ENCODE results near the gene LRP1B.

The LRP1B gene

GRCh38 chr2:140808211-140808610, 1322.6 kb downstream of the LRP1B start:
- TF ChIP-seq REST (IDR thresholded peaks at IDR 0.05; ENCODE audit: insufficient read depth in 1 of 2, low read depth in 2 of 2, low read length in 2 of 2) (no peak), TAF1 (IDR thresholded peaks at IDR 0.05; ENCODE audit: borderline replicate concordance, insufficient read depth, low read length) (no peak), POLR2AphosphoS5 (IDR thresholded peaks at IDR 0.05; ENCODE audit: low read depth, low read length) (no peak), FOXP2 (optimal IDR thresholded peaks at IDR 0.05; ENCODE audit: borderline replicate concordance, extremely low read depth, extremely low read length, insufficient read depth) (no peak), SIN3A (IDR thresholded peaks at IDR 0.05; ENCODE audit: borderline replicate concordance, insufficient read depth, low read length) (no peak)

- TF ChIP-seq TAF1 (IDR thresholded peaks at IDR 0.05; ENCODE audit: borderline replicate concordance, insufficient read depth, low read length) (no peak), POLR2AphosphoS5 (IDR thresholded peaks at IDR 0.05; ENCODE audit: low read depth, low read length) (no peak), SIN3A (IDR thresholded peaks at IDR 0.05; ENCODE audit: borderline replicate concordance, insufficient read depth, low read length) (no peak), REST (IDR thresholded peaks at IDR 0.05; ENCODE audit: insufficient read depth in 1 of 2, low read depth in 2 of 2, low read length in 2 of 2) (no peak), FOXP2 (optimal IDR thresholded peaks at IDR 0.05; ENCODE audit: borderline replicate concordance, extremely low read depth, extremely low read length, insufficient read depth) (no peak)
These were observed 1326.0 kb downstream of the LRP1B start for GRCh38 chr2:140804700-140805260.

GRCh38 chr2:140801311-140801710, 1329.5 kb downstream of the LRP1B start:
- TF ChIP-seq TAF1 (IDR thresholded peaks at IDR 0.05; ENCODE audit: borderline replicate concordance, insufficient read depth, low read length) (no peak), SIN3A (IDR thresholded peaks at IDR 0.05; ENCODE audit: borderline replicate concordance, insufficient read depth, low read length) (no peak), REST (IDR thresholded peaks at IDR 0.05; ENCODE audit: insufficient read depth in 1 of 2, low read depth in 2 of 2, low read length in 2 of 2) (no peak), POLR2AphosphoS5 (IDR thresholded peaks at IDR 0.05; ENCODE audit: low read depth, low read length) (no peak), FOXP2 (optimal IDR thresholded peaks at IDR 0.05; ENCODE audit: borderline replicate concordance, extremely low read depth, extremely low read length, insufficient read depth) (no peak)

- no peak for TF ChIP-seq REST (IDR thresholded peaks at IDR 0.05; ENCODE audit: insufficient read depth in 1 of 2, low read depth in 2 of 2, low read length in 2 of 2)
- TF ChIP-seq TAF1 (IDR thresholded peaks at IDR 0.05; ENCODE audit: borderline replicate concordance, insufficient read depth, low read length) = no peak
These were observed 1333.1 kb downstream of the LRP1B start for GRCh38 chr2:140797718-140798117.

GRCh38 chr2:140791802-140792201, 1339.0 kb downstream of the LRP1B start:
- TF ChIP-seq SIN3A (IDR thresholded peaks at IDR 0.05; ENCODE audit: borderline replicate concordance, insufficient read depth, low read length) (no peak), POLR2AphosphoS5 (IDR thresholded peaks at IDR 0.05; ENCODE audit: low read depth, low read length) (no peak)

Measured in PFSK-1 (cell line).